Measurements from ENCODE around the gene ACSBG1. TPM values are rescaled to one million over a fixed set of nuclear protein-coding genes. Genes with fewer than 3 reads are reported as not detected.

The ACSBG1 gene
- total RNA-seq, 2 experiments from 2014 or later: 0.02 TPM; not detected in 1

DNA sequence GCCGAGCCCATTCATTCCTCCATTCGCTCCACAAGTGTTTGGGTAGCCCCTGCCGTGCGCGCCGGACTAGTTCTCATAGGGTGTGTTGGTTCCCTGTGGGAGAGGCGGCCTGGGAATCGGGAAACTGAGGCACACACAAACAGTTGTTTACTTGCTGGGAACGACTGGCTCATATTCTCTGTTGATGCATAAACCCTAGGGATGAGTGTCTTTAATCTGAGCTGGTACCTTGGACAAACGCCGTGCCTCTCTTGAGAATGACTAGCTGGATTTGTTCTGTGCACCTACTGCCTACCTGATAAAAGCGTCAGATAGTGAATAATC, 30.7 kb upstream of the ACSBG1 start:
- ATAC-seq (no peak), DNase-seq (no peak)
- ChIA-PET POLR2A (interaction anchor here (1.0 to 1.4 kb wide), 2 partner anchors 34 to 173 kb away, joined by 3 to 6 read pairs; partner anchors contain the start of genes IREB2 and SKIC8), CTCF (interaction anchor here (0.5 to 2.0 kb wide), 19 partner anchors 8 to 230 kb away, joined by 3 to 10 read pairs (median 3); partner anchors contain the start of genes CIB2, IREB2 and SKIC8)
- intact Hi-C loops (cut with DNase I, micrococcal nuclease): no loop called here
- Mint-ChIP-seq H3K27ac (peak overlapping the region; percentile 86), H3K36me3 (ENCODE audit: low read depth) (peaks cover 15% of the 10 kb centered on the region), H3K27me3 (no peaks in the 10 kb centered on the region), H3K4me3 (peak overlapping the region; percentile 83), H3K9me3 (ENCODE audit: low read depth) (no peaks in the 10 kb centered on the region), H3K4me1 (peaks cover 31% of the 10 kb centered on the region)

DNA sequence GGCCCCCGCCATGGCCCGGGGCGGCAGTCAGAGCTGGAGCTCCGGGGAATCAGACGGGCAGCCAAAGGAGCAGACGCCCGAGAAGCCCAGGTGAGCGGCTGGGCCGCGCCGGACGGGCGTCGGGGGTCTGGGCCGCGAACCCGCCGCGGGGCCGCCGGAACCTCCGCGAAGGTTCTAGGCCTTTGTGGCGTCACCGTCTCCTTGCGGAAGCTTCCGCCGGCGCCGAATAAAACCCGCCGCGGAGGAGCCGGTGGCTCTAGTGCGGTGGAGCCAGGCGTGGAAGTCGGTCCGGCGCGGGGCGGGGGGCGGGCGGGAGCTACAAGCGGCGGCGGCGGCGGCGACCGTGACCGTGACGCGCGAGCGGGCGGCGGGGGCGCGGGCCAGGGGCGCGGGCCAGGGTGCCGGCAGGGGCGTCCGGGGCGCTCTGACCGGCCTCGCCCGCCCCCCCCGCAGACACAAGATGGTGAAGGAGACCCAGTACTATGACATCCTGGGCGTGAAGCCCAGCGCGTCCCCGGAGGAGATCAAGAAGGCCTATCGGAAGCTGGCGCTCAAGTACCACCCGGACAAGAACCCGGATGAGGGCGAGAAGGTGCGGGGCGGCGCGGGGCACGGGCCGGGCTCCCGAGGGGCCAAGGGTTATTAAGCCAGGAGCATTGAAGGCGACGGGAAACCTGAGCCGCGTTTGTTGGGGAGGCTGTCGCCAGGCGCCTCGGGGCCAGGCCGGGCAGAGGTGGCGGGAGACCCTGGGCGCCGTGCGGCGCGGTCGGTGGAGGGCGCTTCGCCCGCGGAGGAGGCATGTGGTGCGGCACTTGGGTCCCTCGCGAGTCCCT, 30.2 kb upstream of the ACSBG1 start, which contains the start of gene DNAJA4:
TSS of gene DNAJA4 (plus strand) at position 259 of the 833 bp plus-strand sequence. CDS start at position 461, 202 bp downstream.
- ATAC-seq (peak; percentile 66), DNase-seq (peak; percentile 74)
- Mint-ChIP-seq H3K4me3 (peak within 1 kb of the TSS; percentile 83), H3K36me3 (ENCODE audit: low read depth) (peaks cover 12% of the 10 kb centered on the region), H3K27ac (peak within 1 kb of the TSS; percentile 86), H3K4me1 (peaks cover 29% of the 10 kb centered on the region), H3K9me3 (ENCODE audit: low read depth) (no peaks in the 10 kb centered on the region), H3K27me3 (no peaks in the 10 kb centered on the region)
- ChIA-PET CTCF (interaction anchor here (0.6 to 2.0 kb wide), 14 partner anchors 10 to 229 kb away, joined by 3 to 8 read pairs (median 4); partner anchors contain the start of genes CIB2, IREB2 and SKIC8), POLR2A (interaction anchor here (0.6 to 1.4 kb wide), 4 partner anchors 35 to 174 kb away, joined by 3 to 6 read pairs (median 3); partner anchors contain the start of genes IREB2 and SKIC8)
- intact Hi-C loops (cut with DNase I, micrococcal nuclease): loop anchor here in 1 of 2 experiments (1.0 kb wide), 3 partner anchors 35 to 174 kb away; partner anchors contain the start of genes CIB2, IREB2 and SKIC8

DNA sequence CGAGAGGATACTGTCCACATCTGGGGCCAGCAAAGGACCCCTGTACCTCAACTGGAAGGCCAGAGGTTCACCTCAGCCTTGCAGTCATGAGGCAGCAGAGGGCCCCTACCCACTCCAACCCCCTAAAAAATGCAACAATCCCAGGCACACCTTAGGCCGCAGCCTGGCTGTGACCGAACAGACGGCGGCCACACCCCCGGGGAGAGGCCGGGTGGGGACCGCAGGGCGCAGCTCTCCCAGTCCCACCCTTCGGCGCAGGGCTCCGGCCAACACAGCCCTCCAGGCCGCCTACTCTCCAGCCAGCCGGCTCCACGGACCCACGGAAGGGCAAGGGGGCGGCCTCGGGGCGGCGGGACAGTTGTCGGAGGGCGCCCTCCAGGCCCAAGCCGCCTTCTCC, 29.5 kb upstream of the ACSBG1 start:
- no peak for ATAC-seq
- Mint-ChIP-seq H3K27ac (peak overlapping the region; percentile 51), H3K27me3 (no peaks in the 10 kb centered on the region), H3K9me3 (ENCODE audit: low read depth) (no peaks in the 10 kb centered on the region), H3K4me3 (peak overlapping the region; percentile 52), H3K36me3 (ENCODE audit: low read depth) (peaks cover 10% of the 10 kb centered on the region), H3K4me1 (peaks cover 26% of the 10 kb centered on the region)
- POLR2A ChIA-PET: interaction anchor here (0.6 kb wide), 2 partner anchors 38 to 173 kb away, joined by 3 read pairs; no protein-coding TSS in a partner anchor
- no peak for DNase-seq
- CTCF ChIA-PET: interaction anchor here (0.9 to 1.5 kb wide), 4 partner anchors 16 to 174 kb away, joined by 3 to 5 read pairs (median 4); partner anchors contain the start of gene IREB2
- intact Hi-C loops (cut with DNase I, micrococcal nuclease): loop anchor here in 1 of 2 experiments (1.0 kb wide), 3 partner anchors 35 to 174 kb away; partner anchors contain the start of genes CIB2, IREB2 and SKIC8

DNA sequence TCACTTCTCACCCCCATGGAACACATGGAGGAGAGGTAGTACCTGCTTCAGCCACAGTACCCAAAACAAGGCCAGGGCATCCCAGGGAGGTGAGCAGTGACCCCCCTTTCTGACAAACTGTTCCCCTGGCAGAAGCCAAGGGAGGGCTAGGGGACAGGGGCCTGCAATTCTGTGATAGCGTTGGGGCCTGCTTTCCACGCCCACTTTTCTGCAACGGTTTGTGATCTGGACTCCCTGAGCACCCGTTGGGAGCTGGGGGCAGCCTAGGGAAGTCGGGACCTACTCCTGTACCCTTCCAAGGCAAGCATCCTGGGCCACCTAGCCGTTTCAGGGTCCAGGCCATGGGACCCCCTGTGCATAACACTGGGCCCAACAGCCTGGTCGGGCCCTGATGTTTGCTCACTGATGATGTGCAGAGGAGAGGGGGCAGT, 29.0 kb upstream of the ACSBG1 start:
- DNase-seq: no peak
- CTCF ChIA-PET: interaction anchor here (0.6 to 0.9 kb wide), 2 partner anchors 155 to 624 kb away, joined by 3 to 4 read pairs; no protein-coding TSS in a partner anchor
- H3K27me3 Mint-ChIP-seq: no peaks in the 10 kb centered on the region
- POLR2A ChIA-PET: no interaction called here
- H3K9me3 Mint-ChIP-seq (ENCODE audit: low read depth): no peaks in the 10 kb centered on the region
- intact Hi-C loops (cut with DNase I, micrococcal nuclease): no loop called here
- peaks cover 10% of the 10 kb centered on the region for H3K36me3 Mint-ChIP-seq (ENCODE audit: low read depth)
- H3K4me1 Mint-ChIP-seq: peaks cover 23% of the 10 kb centered on the region
- H3K27ac Mint-ChIP-seq: peak overlapping the region; percentile 51
- peak overlapping the region; percentile 52 for H3K4me3 Mint-ChIP-seq
- no peak for ATAC-seq

DNA sequence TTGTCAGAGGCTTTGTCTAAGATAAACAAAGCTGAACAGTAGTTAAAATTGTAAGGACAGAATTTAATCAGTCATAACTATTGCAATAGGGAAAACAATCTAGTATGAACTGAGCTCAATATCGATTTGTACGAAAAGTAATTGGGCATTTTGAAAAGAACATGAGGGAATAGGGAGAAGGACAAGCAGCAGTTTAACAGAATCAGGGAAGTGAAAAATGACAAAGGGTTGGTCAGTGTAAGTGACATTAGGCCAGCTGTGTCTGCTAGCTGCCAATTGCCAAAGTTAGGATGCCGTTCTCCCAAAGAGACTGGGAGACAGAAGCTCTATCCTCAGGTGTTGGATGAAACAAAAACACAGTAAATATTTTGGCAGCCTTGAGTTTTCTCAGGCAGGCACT, 26.7 kb upstream of the ACSBG1 start:
- Mint-ChIP-seq H3K27me3 (no peaks in the 10 kb centered on the region), H3K4me3 (no peak overlapping the region), H3K9me3 (ENCODE audit: low read depth) (no peaks in the 10 kb centered on the region), H3K4me1 (peaks cover 7% of the 10 kb centered on the region), H3K36me3 (ENCODE audit: low read depth) (peaks cover 6% of the 10 kb centered on the region), H3K27ac (no peak overlapping the region)
- intact Hi-C loops (cut with DNase I, micrococcal nuclease): no loop called here
- POLR2A ChIA-PET: no interaction called here
- no peak for DNase-seq
- CTCF ChIA-PET: interaction anchor here (1.2 to 1.5 kb wide), 2 partner anchors 11 to 21 kb away, joined by 3 to 7 read pairs; no protein-coding TSS in a partner anchor
- no peak for ATAC-seq

DNA sequence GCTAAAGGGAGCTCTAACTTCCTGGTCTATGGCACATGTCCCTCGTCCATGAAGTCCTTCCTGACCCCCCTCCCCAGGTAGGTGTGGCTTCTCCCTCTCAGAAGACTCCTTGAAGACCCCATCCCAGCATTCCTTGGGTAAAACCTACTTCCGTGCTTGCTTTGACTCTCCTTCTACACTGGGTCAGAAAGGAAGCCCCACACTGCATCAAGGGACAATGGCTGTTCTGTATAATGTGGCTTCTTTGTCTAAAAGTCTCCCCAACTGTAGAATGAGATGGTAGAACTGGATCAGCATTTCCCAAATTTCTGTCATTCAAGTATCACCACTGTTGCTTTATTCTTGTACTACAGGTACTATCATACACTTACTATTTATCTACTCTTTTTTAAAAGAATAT, 26.1 kb upstream of the ACSBG1 start:
- Mint-ChIP-seq H3K36me3 (ENCODE audit: low read depth) (peaks cover 2% of the 10 kb centered on the region), H3K4me1 (peaks cover under 1% of the 10 kb centered on the region), H3K4me3 (no peak overlapping the region), H3K27me3 (no peaks in the 10 kb centered on the region), H3K27ac (no peak overlapping the region), H3K9me3 (ENCODE audit: low read depth) (no peaks in the 10 kb centered on the region)
- CTCF ChIA-PET: interaction anchor here (1.2 to 1.5 kb wide), 2 partner anchors 12 to 21 kb away, joined by 3 to 7 read pairs; no protein-coding TSS in a partner anchor
- ATAC-seq (no peak), DNase-seq (no peak)
- intact Hi-C loops (cut with DNase I, micrococcal nuclease): no loop called here
- POLR2A ChIA-PET: no interaction called here

DNA sequence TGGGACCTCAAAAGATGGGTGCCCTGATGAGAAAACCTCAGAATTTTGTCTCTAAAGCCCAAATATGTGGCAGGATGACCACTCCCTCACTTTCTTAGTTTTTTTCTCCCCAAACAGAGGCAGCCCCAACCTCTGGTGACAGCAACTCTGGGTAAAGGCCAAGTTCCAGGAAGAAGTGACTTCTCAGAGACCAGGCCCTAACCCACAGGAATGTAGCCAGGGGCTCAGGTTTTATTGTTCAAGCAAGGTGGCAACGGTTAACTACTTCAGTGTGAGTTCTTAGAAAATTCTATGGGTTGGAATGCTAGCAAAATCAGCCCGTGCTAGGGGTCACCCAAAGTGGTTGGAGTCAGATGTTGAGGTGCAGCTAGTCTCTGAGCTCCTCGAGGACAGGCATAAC, 24.9 kb upstream of the ACSBG1 start:
- H3K4me1 Mint-ChIP-seq: no peaks in the 10 kb centered on the region
- no peak overlapping the region for H3K4me3 Mint-ChIP-seq

DNA sequence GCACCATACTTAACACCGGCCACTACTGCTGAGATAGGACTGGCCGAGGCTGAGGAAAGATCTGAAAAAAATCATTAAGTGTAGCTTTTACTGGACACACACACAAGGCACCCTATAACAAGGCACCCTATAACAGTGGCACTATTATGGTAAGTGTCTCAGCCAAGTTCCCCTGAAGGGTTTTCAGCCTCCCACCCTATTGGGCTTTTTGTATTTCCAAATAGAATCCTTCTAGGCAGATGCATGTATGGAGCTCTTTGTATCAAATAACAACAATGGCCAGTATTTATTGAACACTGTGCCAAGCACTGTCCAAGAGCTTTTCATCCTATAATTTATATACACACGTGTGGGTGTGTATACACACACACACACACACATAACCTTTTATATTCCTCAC, 23.3 kb upstream of the ACSBG1 start:
- Mint-ChIP-seq H3K27me3 (no peaks in the 10 kb centered on the region), H3K36me3 (ENCODE audit: low read depth) (no peaks in the 10 kb centered on the region), H3K27ac (no peak overlapping the region), H3K4me3 (no peak overlapping the region), H3K9me3 (ENCODE audit: low read depth) (no peaks in the 10 kb centered on the region), H3K4me1 (no peaks in the 10 kb centered on the region)
- DNase-seq (no peak), ATAC-seq (no peak)
- ChIA-PET CTCF (interaction anchor here (0.6 to 2.5 kb wide), 5 partner anchors 18 to 299 kb away, joined by 3 to 10 read pairs (median 3); partner anchors contain the start of gene SKIC8), POLR2A (no interaction called here)
- intact Hi-C loops (cut with DNase I, micrococcal nuclease): no loop called here

More for the DNA sequence above, 24.9 kb upstream of the ACSBG1 start:
- H3K27me3 Mint-ChIP-seq: no peaks in the 10 kb centered on the region
- no peak overlapping the region for H3K27ac Mint-ChIP-seq
- ChIA-PET CTCF (interaction anchor here (1.1 kb wide), 1 partner anchor 19 kb away, joined by 3 read pairs; no protein-coding TSS in a partner anchor), POLR2A (no interaction called here)
- no peaks in the 10 kb centered on the region for H3K9me3 Mint-ChIP-seq (ENCODE audit: low read depth)
- no peak for ATAC-seq
- intact Hi-C loops (cut with DNase I, micrococcal nuclease): no loop called here
- no peaks in the 10 kb centered on the region for H3K36me3 Mint-ChIP-seq (ENCODE audit: low read depth)
- no peak for DNase-seq

DNA sequence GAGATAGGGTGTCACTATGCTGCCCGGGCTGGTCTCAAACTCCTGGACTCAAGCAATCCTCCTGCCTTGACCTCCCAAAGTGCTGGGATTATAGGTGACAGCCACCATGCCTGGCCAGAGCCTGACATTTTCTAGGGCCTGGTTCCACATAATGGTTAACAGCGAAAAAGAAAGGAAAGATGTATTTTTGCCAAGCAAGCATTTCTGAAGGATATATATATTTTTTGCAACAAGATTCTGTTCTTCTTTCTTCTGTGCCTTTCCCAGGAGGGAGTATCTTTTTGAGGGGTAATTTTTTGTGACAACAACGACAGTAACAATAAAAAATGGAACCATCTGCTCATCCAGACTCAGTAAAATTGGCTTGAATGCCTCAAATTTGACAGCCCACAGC, 21.7 kb upstream of the ACSBG1 start:
- no peaks in the 10 kb centered on the region for H3K4me1 Mint-ChIP-seq
- ATAC-seq (no peak), DNase-seq (no peak)
- intact Hi-C loops (cut with DNase I, micrococcal nuclease): no loop called here
- H3K27me3 Mint-ChIP-seq: no peaks in the 10 kb centered on the region
- no peak overlapping the region for H3K27ac Mint-ChIP-seq
- H3K4me3 Mint-ChIP-seq: no peak overlapping the region
- ChIA-PET CTCF (interaction anchor here (1.0 to 1.3 kb wide), 2 partner anchors 13 to 143 kb away, joined by 4 to 5 read pairs; no protein-coding TSS in a partner anchor), POLR2A (no interaction called here)
- no peaks in the 10 kb centered on the region for H3K9me3 Mint-ChIP-seq (ENCODE audit: low read depth)
- no peaks in the 10 kb centered on the region for H3K36me3 Mint-ChIP-seq (ENCODE audit: low read depth)

DNA sequence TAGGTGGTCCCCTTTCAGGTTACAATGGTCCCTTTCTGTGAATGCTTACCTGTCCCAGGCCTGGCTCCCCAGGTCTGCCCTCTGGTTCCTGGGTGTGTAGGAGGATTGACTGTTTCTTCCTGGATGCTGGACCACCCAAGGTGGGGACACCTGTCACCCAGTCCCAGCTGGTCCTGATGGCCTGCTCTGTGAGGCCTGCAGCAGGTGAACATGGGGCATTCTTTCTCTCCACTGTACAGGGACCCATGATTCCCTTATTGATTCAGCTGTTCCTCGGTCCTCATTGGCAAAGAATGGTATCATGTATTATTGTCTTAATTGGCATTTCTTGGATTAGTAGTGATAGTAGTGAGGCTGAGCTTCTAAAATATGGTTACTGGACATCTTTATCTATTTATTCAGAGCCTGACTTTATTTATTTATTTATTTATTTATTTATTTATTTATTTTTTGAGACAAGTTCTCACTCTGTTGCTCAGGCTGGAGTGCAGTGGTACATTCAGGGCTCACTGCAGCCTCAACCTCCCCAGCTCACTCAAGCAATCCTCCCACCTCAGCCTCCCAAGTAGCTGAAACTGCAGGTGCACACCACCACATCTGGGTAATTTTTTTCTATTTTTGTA, 21.2 kb upstream of the ACSBG1 start:
- intact Hi-C loops (cut with DNase I, micrococcal nuclease): no loop called here
- H3K4me1 Mint-ChIP-seq: no peaks in the 10 kb centered on the region
- H3K27me3 Mint-ChIP-seq: no peaks in the 10 kb centered on the region
- H3K27ac Mint-ChIP-seq: no peak overlapping the region
- POLR2A ChIA-PET: no interaction called here
- no peak overlapping the region for H3K4me3 Mint-ChIP-seq
- CTCF ChIA-PET: interaction anchor here (0.6 to 1.3 kb wide), 3 partner anchors 13 to 142 kb away, joined by 3 to 5 read pairs (median 4); no protein-coding TSS in a partner anchor
- H3K36me3 Mint-ChIP-seq (ENCODE audit: low read depth): no peaks in the 10 kb centered on the region
- DNase-seq (no peak), ATAC-seq (no peak)
- H3K9me3 Mint-ChIP-seq (ENCODE audit: low read depth): no peaks in the 10 kb centered on the region

DNA sequence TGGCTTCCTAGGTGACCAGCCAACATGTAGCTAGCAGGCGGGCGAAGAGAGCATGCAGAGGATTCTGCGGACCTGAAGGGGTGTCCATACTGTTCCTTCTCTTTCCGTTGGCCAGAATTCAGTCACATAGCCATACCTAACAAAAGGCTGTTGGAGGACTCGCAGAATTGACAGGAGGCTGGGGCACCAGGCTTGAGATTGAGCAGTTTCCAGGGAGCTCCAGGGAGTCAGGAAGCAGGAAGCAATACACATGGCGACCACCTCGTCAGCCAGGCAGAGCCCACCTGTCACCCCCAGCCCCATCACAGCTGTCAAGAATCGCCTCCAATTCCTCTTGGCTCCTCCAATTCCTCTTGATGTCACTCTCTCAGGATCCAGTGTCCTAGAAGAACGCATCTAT, 16.8 kb upstream of the ACSBG1 start:
- intact Hi-C loops (cut with DNase I, micrococcal nuclease): no loop called here
- Mint-ChIP-seq H3K9me3 (ENCODE audit: low read depth) (no peaks in the 10 kb centered on the region), H3K4me3 (no peak overlapping the region), H3K27ac (no peak overlapping the region), H3K4me1 (no peaks in the 10 kb centered on the region), H3K36me3 (ENCODE audit: low read depth) (no peaks in the 10 kb centered on the region), H3K27me3 (no peaks in the 10 kb centered on the region)
- DNase-seq (no peak), ATAC-seq (no peak)
- CTCF ChIA-PET: interaction anchor here (1.0 to 1.3 kb wide), 2 partner anchors 56 to 138 kb away, joined by 4 read pairs; no protein-coding TSS in a partner anchor
- POLR2A ChIA-PET: no interaction called here

Measured in activated CD4-positive, alpha-beta T cell treated with anti-CD3 and anti-CD28 coated beads for 36 hours (primary cell).